Nephron progenitor cell (in vitro differentiated cells): ENCODE data around the gene TPCN1.

Source experiments
- DNase-seq: peaks from one replicate; pipeline ENCODE4 v3.0.0; 2021
- H3K27ac Mint-ChIP-seq: 2 replicates; pipeline ENCODE4 v1.8.0; 2021; ENCODE audit warnings: mild to moderate bottlenecking, moderate library complexity, mixed read lengths
- H3K27me3 Mint-ChIP-seq: 2 replicates; pipeline ENCODE4 v1.8.0; 2021; ENCODE audit warnings: mild to moderate bottlenecking, low read depth, mixed read lengths; ENCODE audit not compliant: poor library complexity
- H3K36me3 Mint-ChIP-seq: 2 replicates; pipeline ENCODE4 v1.8.0; 2021; ENCODE audit warnings: low read depth, mixed read lengths
- H3K4me1 Mint-ChIP-seq: 2 replicates; pipeline ENCODE4 v1.8.0; 2021; ENCODE audit warnings: mixed read lengths
- H3K4me3 Mint-ChIP-seq: 2 replicates; pipeline ENCODE4 v1.8.0; 2021; ENCODE audit warnings: mild to moderate bottlenecking, moderate library complexity, mixed read lengths
- H3K9me3 Mint-ChIP-seq: 2 replicates; pipeline ENCODE4 v1.8.0; 2021; ENCODE audit warnings: mild to moderate bottlenecking, moderate library complexity, mixed read lengths
- CTCF ChIP-seq: fragments of 200-600 bp; sonication (generic); IDR thresholded peaks from 2 replicates; pipeline ENCODE4 v1.5.0; 2021; ENCODE audit warnings: antibody characterized with exemption

The TPCN1 gene

DNA sequence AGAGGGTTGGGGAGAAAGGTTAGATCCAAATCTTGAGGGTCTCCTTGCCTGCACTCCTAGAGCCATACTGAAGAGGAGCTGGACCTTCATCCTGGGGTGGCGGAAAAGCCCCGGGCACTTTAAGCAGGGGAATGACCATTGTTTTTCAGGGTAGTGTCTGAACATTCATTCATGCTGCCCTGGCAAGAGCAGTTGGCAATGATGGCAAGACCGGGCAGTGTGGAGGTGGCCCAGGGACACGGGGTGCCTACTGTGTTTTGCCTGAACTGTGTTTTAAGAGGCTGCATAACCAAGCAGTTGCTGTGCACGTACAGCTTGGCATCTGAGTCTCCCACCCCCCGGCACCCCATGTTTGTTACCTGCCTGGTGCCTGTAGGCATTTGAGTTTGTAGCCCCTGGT, 14.7 kb downstream of the TPCN1 start:
- Mint-ChIP-seq H3K27me3 (peaks cover 10% of the 10 kb centered on the region), H3K4me3 (no peak overlapping the region), H3K27ac (no peak overlapping the region), H3K9me3 (no peaks in the 10 kb centered on the region), H3K36me3 (peaks cover 17% of the 10 kb centered on the region), H3K4me1 (peaks cover 61% of the 10 kb centered on the region)
- DNase-seq: no peak
- no peak for TF ChIP-seq CTCF

GRCh38 chr12:113236539-113237399, 15.5 kb downstream of the TPCN1 start:
- H3K4me1 Mint-ChIP-seq: peaks cover 63% of the 10 kb centered on the region
- TF ChIP-seq CTCF: no peak
- H3K9me3 Mint-ChIP-seq: no peaks in the 10 kb centered on the region
- H3K36me3 Mint-ChIP-seq: peaks cover 9% of the 10 kb centered on the region
- no peak overlapping the region for H3K4me3 Mint-ChIP-seq
- no peak overlapping the region for H3K27ac Mint-ChIP-seq
- peaks cover 10% of the 10 kb centered on the region for H3K27me3 Mint-ChIP-seq
- DNase-seq: no peak

DNA sequence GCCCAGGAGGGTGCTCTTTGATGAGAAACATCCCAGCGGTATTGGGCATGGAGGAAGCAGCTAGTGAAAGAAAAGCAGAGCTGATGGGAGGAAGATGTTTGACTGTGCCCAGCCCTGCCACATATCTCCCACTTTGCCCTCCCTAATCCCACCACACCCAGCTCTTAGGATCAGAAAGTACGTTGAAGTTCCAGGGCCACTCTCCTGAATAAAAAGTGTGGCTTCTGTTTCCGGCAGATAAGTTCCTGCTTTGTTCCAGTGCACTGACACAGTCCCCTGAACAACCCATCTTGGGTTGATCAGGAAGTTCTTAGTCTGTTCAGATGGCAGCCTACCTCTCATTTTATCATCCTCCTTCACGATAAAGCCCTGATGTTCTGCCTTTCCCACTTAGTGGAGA, 16.5 kb downstream of the TPCN1 start:
- Mint-ChIP-seq H3K9me3 (no peaks in the 10 kb centered on the region), H3K27ac (no peak overlapping the region), H3K27me3 (peaks cover 17% of the 10 kb centered on the region), H3K36me3 (peaks cover 12% of the 10 kb centered on the region), H3K4me1 (peaks cover 63% of the 10 kb centered on the region), H3K4me3 (no peak overlapping the region)
- no peak for DNase-seq
- no peak for TF ChIP-seq CTCF

GRCh38 chr12:113238309-113238708, 17.0 kb downstream of the TPCN1 start:
- Mint-ChIP-seq H3K4me1 (peaks cover 59% of the 10 kb centered on the region), H3K9me3 (no peaks in the 10 kb centered on the region), H3K4me3 (no peak overlapping the region), H3K36me3 (peaks cover 14% of the 10 kb centered on the region), H3K27me3 (peaks cover 18% of the 10 kb centered on the region), H3K27ac (no peak overlapping the region)
- no peak for DNase-seq
- no peak for TF ChIP-seq CTCF

DNA sequence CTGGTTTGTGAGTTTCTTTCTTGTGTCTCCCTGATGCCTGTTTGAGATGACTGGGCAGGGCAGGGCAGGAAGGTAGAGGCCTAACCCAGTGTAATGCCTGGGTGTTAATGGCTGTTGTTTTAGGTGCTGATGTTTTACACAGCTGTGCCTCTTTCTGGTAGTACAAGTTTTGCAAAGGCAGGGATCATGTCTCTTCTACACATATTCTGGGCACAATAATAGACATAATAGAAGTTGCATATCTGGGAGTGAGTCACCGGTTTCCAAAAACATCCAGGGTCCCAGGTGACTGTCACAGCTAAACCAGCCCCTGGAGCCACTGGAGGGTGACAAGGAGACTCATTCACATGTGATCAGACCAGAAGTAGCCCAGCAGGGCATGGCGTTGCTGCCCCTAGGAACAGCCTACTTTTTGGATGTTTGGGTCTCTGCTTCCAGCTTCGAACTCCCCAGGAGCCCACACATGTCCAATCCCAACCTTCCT, 18.1 kb downstream of the TPCN1 start:
- DNase-seq: no peak
- Mint-ChIP-seq H3K36me3 (peaks cover 9% of the 10 kb centered on the region), H3K4me3 (no peak overlapping the region), H3K4me1 (peaks cover 56% of the 10 kb centered on the region), H3K27ac (no peak overlapping the region), H3K9me3 (no peaks in the 10 kb centered on the region), H3K27me3 (peaks cover 16% of the 10 kb centered on the region)
- TF ChIP-seq CTCF: no peak
